K562 (cell line): ENCODE results near the gene AKR1C3. TPM values are rescaled to one million over a fixed set of nuclear protein-coding genes. Genes with fewer than 3 reads are reported as not detected.
A peak's percentile ranks its signal among the peaks of the same experiment; 100 is the strongest.

ENCODE experiments used
- ATF2 ChIP-seq: sonication (generic); formaldehyde crosslinking; IDR thresholded peaks from 2 replicates; pipeline ENCODE4 v1.8.1; 2022; ENCODE audit warnings: missing genetic modification reagents
- CBX3 ChIP-seq, 2 experiments: IDR thresholded peaks; 1 replicate in 1 of 2; 2 replicates in 1 of 2; pipeline ENCODE4 v1.6.1; 2012; ENCODE audit warnings: inconsistent platforms in 2 of 2, low read length in 2 of 2, borderline replicate concordance in 1 of 2, control low read depth in 1 of 2
- CTCF ChIP-seq, 3 experiments: IDR thresholded peaks in 2 of 3; conservative IDR thresholded peaks in 1 of 3; 2 replicates each; pipeline ENCODE4 v1.5.1; 2011 to 2012; ENCODE audit warnings: low read length in 3 of 3, mild to moderate bottlenecking in 3 of 3, control low read depth in 2 of 3, improper control_type of control experiment in 1 of 3, inconsistent platforms in 1 of 3, low read depth in 1 of 3, mixed read lengths in 1 of 3, moderate library complexity in 1 of 3; ENCODE audit not compliant: insufficient read depth in 2 of 3
- DIDO1 ChIP-seq: fragments of 450-650 bp; IDR thresholded peaks from 2 replicates; pipeline ENCODE4 v1.6.1; 2016; ENCODE audit warnings: low read depth, missing biosample characterization, missing genetic modification characterization
- GATAD2B ChIP-seq: fragments of 450-650 bp; IDR thresholded peaks from 2 replicates; pipeline ENCODE4 v1.6.1; 2017; ENCODE audit warnings: mild to moderate bottlenecking, borderline replicate concordance
- IFI16 ChIP-seq: fragments of 250-450 bp; sonication (Bioruptor Pico); IDR thresholded peaks from 2 replicates; pipeline ENCODE4 v2.1.2; 2022; ENCODE audit warnings: mild to moderate bottlenecking, inconsistent platforms
- IRF9 ChIP-seq: fragments of 450-650 bp; IDR thresholded peaks from 2 replicates; pipeline ENCODE4 v1.6.1; 2016; ENCODE audit warnings: missing biosample characterization, missing genetic modification characterization
- PHF21A ChIP-seq: fragments of 450-650 bp; IDR thresholded peaks from 2 replicates; pipeline ENCODE4 v1.6.1; 2017; ENCODE audit warnings: low read depth, borderline replicate concordance
- RBM25 ChIP-seq: fragments of 200-400 bp; formaldehyde crosslinking; IDR thresholded peaks from 2 replicates; pipeline ENCODE4 v1.6.1; 2018; ENCODE audit warnings: low read length, low read depth, moderate library complexity; ENCODE audit not compliant: severe bottlenecking
- SMAD2 ChIP-seq: fragments of 150-350 bp; IDR thresholded peaks from 2 replicates; pipeline ENCODE4 v1.6.1; 2014; ENCODE audit warnings: low read depth, mild to moderate bottlenecking, low read length
- SMAD4 ChIP-seq: fragments of 250-450 bp; sonication (Bioruptor Pico); conservative IDR thresholded peaks from 2 replicates; pipeline ENCODE4 v1.8.0; 2021; ENCODE audit warnings: inconsistent platforms, mild to moderate bottlenecking, moderate library complexity
- TAF9B ChIP-seq: fragments of 450-650 bp; IDR thresholded peaks from 2 replicates; pipeline ENCODE4 v1.6.1; 2018; ENCODE audit warnings: mild to moderate bottlenecking; ENCODE audit not compliant: partially characterized antibody
- XRCC4 ChIP-seq: IDR thresholded peaks from one replicate; pipeline ENCODE4 v1.6.1; 2011; ENCODE audit not compliant: insufficient read depth, insufficient read length; ENCODE audit errors: extremely low read depth
- ZBTB2 ChIP-seq: fragments of 450-650 bp; IDR thresholded peaks from 2 replicates; pipeline ENCODE4 v1.6.1; 2016; ENCODE audit warnings: antibody characterized with exemption
- ZNF174 ChIP-seq: fragments of 250-450 bp; sonication (Bioruptor Pico); IDR thresholded peaks from 2 replicates; pipeline ENCODE4 v1.4.0; 2020; ENCODE audit warnings: mild to moderate bottlenecking
- ZNF212 ChIP-seq: fragments of 450-650 bp; formaldehyde crosslinking; IDR thresholded peaks from 2 replicates; pipeline ENCODE4 v1.4.0; 2020; ENCODE audit warnings: mild to moderate bottlenecking
- ZNF316 ChIP-seq: fragments of 450-650 bp; IDR thresholded peaks from 2 replicates; pipeline ENCODE4 v1.6.1; 2016
- ZNF584 ChIP-seq: fragments of 200-800 bp; sonication (Bioruptor generic); IDR thresholded peaks from 2 replicates; pipeline ENCODE4 v1.6.1; 2016; ENCODE audit warnings: low read depth, mild to moderate bottlenecking, missing genetic modification characterization, missing compliant biosample characterization
- ZNF655 ChIP-seq: fragments of 250-450 bp; sonication (Bioruptor Pico); IDR thresholded peaks from 2 replicates; pipeline ENCODE4 v1.5.0; 2021
- ZNF707 ChIP-seq: fragments of 250-450 bp; sonication (Bioruptor Pico); conservative IDR thresholded peaks from 2 replicates; pipeline ENCODE4 v1.8.0; 2022; ENCODE audit warnings: inconsistent platforms, mild to moderate bottlenecking, moderate library complexity
- polyA plus RNA-seq, 8 experiments: library from polyadenylated mRNA; depleted of rRNA in 4 of 8; stranded (reverse) in 5 of 8; unstranded in 3 of 8; fragments of >200 nt; fragmentation: Nextera tagmentation in 2 of 8; fragmentation: Illumina TruSeq in 1 of 8; extraction: Ambion mirVana in 2 of 8; extraction: Trizol in 1 of 8; gene quantifications; 2 replicates each; pipeline versions ENCODE4 v1.2.1 to v1.2.3, GENCODE V29; 2011 to 2014; ENCODE audit warnings: inconsistent platforms in 1 of 8, missing spikeins in 1 of 8
- total RNA-seq, 7 experiments: library from RNA; depleted of rRNA in 6 of 7; stranded (reverse); fragments of >200 nt in 6 of 7; fragmentation: Illumina TruSeq in 2 of 7; extraction: Trizol in 2 of 7; gene quantifications; 2 replicates each; pipeline versions ENCODE4 v1.2.1 to v1.2.3, GENCODE V29; 2011 to 2021; ENCODE audit warnings: low replicate concordance in 1 of 7

The AKR1C3 gene
- total and polyA plus RNA-seq, 9 of the 15 experiments (the other 6 are each of a cell fraction or from before 2014, with no cell fraction given) = 4.6 to 20.4 (median 10.1) TPM

- TF ChIP-seq ZBTB2 = no peak
- no peak for TF ChIP-seq XRCC4
- peak; percentile 73 for TF ChIP-seq RBM25
- no peak for TF ChIP-seq ZNF174
- TF ChIP-seq ZNF584 (CRISPR knock-in tag) = no peak
- no peak for TF ChIP-seq ZNF655 (CRISPR knock-in tag)
- TF ChIP-seq PHF21A = no peak
- TF ChIP-seq ZNF316 = no peak
- no peak for TF ChIP-seq IRF9 (tag)
- no peak for TF ChIP-seq SMAD4 (CRISPR knock-in tag)
- no peak for TF ChIP-seq ZNF212 (CRISPR knock-in tag)
- no peak for TF ChIP-seq TAF9B
- no peak for TF ChIP-seq CTCF (IDR thresholded peaks at IDR 0.05 in 2 of 3, conservative IDR thresholded peaks at IDR 0.05 in 1 of 3; ENCODE audit: insufficient read depth in 2 of 3, low read depth in 1 of 3, low read length in 3 of 3)
- no peak for TF ChIP-seq ATF2 (CRISPR knock-in tag)
- TF ChIP-seq GATAD2B = no peak
- no peak for TF ChIP-seq SMAD2
- no peak for TF ChIP-seq DIDO1 (tag)
- no peak for TF ChIP-seq ZNF707 (CRISPR knock-in tag)
- peak in 1 of 2 experiments; percentile 73; a peak in 1 of 3 replicates for TF ChIP-seq CBX3 (IDR thresholded peaks at IDR 0.05; ENCODE audit: borderline replicate concordance in 1 of 2, low read length in 2 of 2)
- TF ChIP-seq IFI16 = no peak
Measured at GRCh38 chr10:5136468-5137087, 42.4 kb downstream of the AKR1C3 start (continued).
